Mesenchymal stem cell (in vitro differentiated cells and primary cell): Measurements from ENCODE around the gene NUP98.

Source experiments
- DNase-seq: peaks from one replicate; pipeline ENCODE4 v3.0.0-alpha.2; 2013
- H2AFZ ChIP-seq: one replicate; pipeline ENCODE4 v1.6.1; 2013; ENCODE audit warnings: low read depth, mild to moderate bottlenecking, control low read depth, inconsistent platforms, low read length, moderate library complexity
- H2AK5ac ChIP-seq: 2 replicates; pipeline ENCODE4 v1.6.1; 2013; ENCODE audit warnings: low read length, moderate library complexity, mild to moderate bottlenecking, inconsistent platforms; ENCODE audit not compliant: severe bottlenecking
- H2BK120ac ChIP-seq: one replicate; pipeline ENCODE4 v1.6.1; 2013; ENCODE audit warnings: low read depth, mild to moderate bottlenecking, inconsistent platforms, low read length, moderate library complexity
- H2BK12ac ChIP-seq, 2 experiments: one replicate each; pipeline ENCODE4 v1.6.1; 2013; ENCODE audit warnings: inconsistent platforms in 2 of 2, low read length in 2 of 2, mild to moderate bottlenecking in 2 of 2, moderate library complexity in 2 of 2, control low read depth in 1 of 2
- H2BK15ac ChIP-seq: one replicate; pipeline ENCODE4 v1.6.1; 2013; ENCODE audit warnings: mild to moderate bottlenecking, low read depth, inconsistent platforms; ENCODE audit not compliant: poor library complexity, severe bottlenecking
- H2BK5ac ChIP-seq: 2 replicates; pipeline ENCODE4 v1.6.1; 2013; ENCODE audit warnings: low read depth, mild to moderate bottlenecking, low read length, control low read depth, inconsistent platforms; ENCODE audit not compliant: poor library complexity, severe bottlenecking
- H3K14ac ChIP-seq, 2 experiments: one replicate each; pipeline ENCODE4 v1.6.1; 2013; ENCODE audit warnings: inconsistent platforms in 2 of 2, low read length in 2 of 2, control low read depth in 1 of 2, mild to moderate bottlenecking in 1 of 2, moderate library complexity in 1 of 2
- H3K18ac ChIP-seq, 2 experiments: one replicate each; pipeline ENCODE4 v1.6.1; 2013; ENCODE audit warnings: inconsistent platforms in 2 of 2, low read length in 2 of 2, control low read depth in 1 of 2, low read depth in 1 of 2, mild to moderate bottlenecking in 1 of 2
- H3K23ac ChIP-seq, 2 experiments: one replicate each; pipeline ENCODE4 v1.6.1; 2013; ENCODE audit warnings: inconsistent platforms in 2 of 2, low read length in 2 of 2, mild to moderate bottlenecking in 2 of 2, moderate library complexity in 2 of 2, control low read depth in 1 of 2
- H3K27ac ChIP-seq: 2 replicates; pipeline ENCODE4 v1.5.1; 2013; ENCODE audit warnings: mild to moderate bottlenecking, moderate library complexity, low read length, control low read depth, inconsistent platforms; ENCODE audit not compliant: poor library complexity, severe bottlenecking
- H3K27me3 ChIP-seq, 2 experiments: 2 replicates each; pipeline versions ENCODE4 v1.6.1 to v1.7.0; 2013; ENCODE audit warnings: low read length in 2 of 2, mild to moderate bottlenecking in 2 of 2, moderate library complexity in 2 of 2, control low read depth in 1 of 2, inconsistent platforms in 1 of 2; ENCODE audit not compliant: control insufficient read depth in 1 of 2, insufficient read depth in 1 of 2
- H3K36me3 ChIP-seq, 2 experiments: 2 replicates each; pipeline versions ENCODE4 v1.6.1 to v1.7.0; 2013; ENCODE audit warnings: low read length in 2 of 2, control low read depth in 1 of 2, inconsistent platforms in 1 of 2, low read depth in 1 of 2, mild to moderate bottlenecking in 1 of 2; ENCODE audit not compliant: insufficient read depth in 2 of 2, control insufficient read depth in 1 of 2
- H3K4ac ChIP-seq, 2 experiments: one replicate each; pipeline ENCODE4 v1.6.1; 2013; ENCODE audit warnings: inconsistent platforms in 2 of 2, low read length in 2 of 2, mild to moderate bottlenecking in 2 of 2, moderate library complexity in 2 of 2, control low read depth in 1 of 2, low read depth in 1 of 2
- H3K4me1 ChIP-seq: 2 replicates; pipeline ENCODE4 v1.6.1; 2013; ENCODE audit warnings: low read depth, low read length, control low read depth; ENCODE audit not compliant: control insufficient read depth, insufficient read depth
- H3K4me2 ChIP-seq: 2 replicates; pipeline ENCODE4 v1.6.1; 2013; ENCODE audit warnings: low read length, mild to moderate bottlenecking, inconsistent platforms; ENCODE audit not compliant: poor library complexity, severe bottlenecking
- H3K4me3 ChIP-seq, 2 experiments: 2 replicates each; pipeline versions ENCODE4 v1.5.1 to v1.7.0; 2013; ENCODE audit warnings: low read length in 2 of 2, mild to moderate bottlenecking in 2 of 2, control low read depth in 1 of 2, low read depth in 1 of 2; ENCODE audit not compliant: insufficient read depth in 1 of 2
- H3K79me1 ChIP-seq: replicated peaks from 2 replicates; pipeline ENCODE4 v1.6.1; 2013; ENCODE audit warnings: mild to moderate bottlenecking, control low read depth, low read length, inconsistent platforms; ENCODE audit not compliant: poor library complexity, severe bottlenecking
- H3K9ac ChIP-seq: 2 replicates; pipeline ENCODE4 v1.7.0; 2013; ENCODE audit warnings: mild to moderate bottlenecking, low read length, moderate library complexity
- H3K9me3 ChIP-seq: 2 replicates; pipeline ENCODE4 v1.7.0; 2013; ENCODE audit warnings: mild to moderate bottlenecking, low read length; ENCODE audit not compliant: control insufficient read depth
- H4K8ac ChIP-seq: one replicate; pipeline ENCODE4 v1.6.1; 2013; ENCODE audit warnings: inconsistent platforms, mild to moderate bottlenecking, low read length, moderate library complexity
- H4K91ac ChIP-seq: one replicate; pipeline ENCODE4 v1.6.1; 2013; ENCODE audit warnings: mild to moderate bottlenecking, low read length, inconsistent platforms
- WGBS: methylation state at CpG from one replicate; pipeline ENCODE4 v1.1.7; 2013; ENCODE audit warnings: mixed read lengths; 5-methylcytosine and 5-hydroxymethylcytosine counted together

The NUP98 gene

GRCh38 chr11:3823303-3823702, 25.9 kb upstream of the NUP98 start:
- H2AK5ac ChIP-seq: no peak overlapping the region
- H3K23ac ChIP-seq: peak overlapping the region in 1 of 2 experiments; percentile 40
- no peak overlapping the region for H2BK5ac ChIP-seq
- H3K4me1 ChIP-seq: peaks cover 5% of the 10 kb centered on the region
- no peak overlapping the region for H3K9ac ChIP-seq
- no peak overlapping the region for H3K4ac ChIP-seq
- DNase-seq: peak; percentile 65
- 98% methylated on average over 3 of the region's 3 CpGs for WGBS
- H2BK12ac ChIP-seq: no peak overlapping the region
- H4K8ac ChIP-seq: no peak overlapping the region
- no peak overlapping the region for H3K18ac ChIP-seq
- H3K14ac ChIP-seq: no peak overlapping the region
- no peak overlapping the region for H2BK15ac ChIP-seq
- no peaks in the 10 kb centered on the region for H3K9me3 ChIP-seq
- H2BK120ac ChIP-seq: no peak overlapping the region
- H3K36me3 ChIP-seq: peaks cover 51 to 57% of the 10 kb centered on the region in 2 experiments
- no peak overlapping the region for H4K91ac ChIP-seq
- peaks cover 16% of the 10 kb centered on the region for H3K79me1 ChIP-seq
- no peak overlapping the region for H3K4me3 ChIP-seq
- H3K4me2 ChIP-seq: no peak overlapping the region
- H3K27ac ChIP-seq: no peak overlapping the region
- no peaks in the 10 kb centered on the region for H3K27me3 ChIP-seq
- H2AFZ ChIP-seq: no peak overlapping the region

- no peak for DNase-seq
- no peak overlapping the region for H3K4me3 ChIP-seq
- no peak overlapping the region for H3K27ac ChIP-seq
- H3K9me3 ChIP-seq: no peaks in the 10 kb centered on the region
- no peak overlapping the region for H3K9ac ChIP-seq
- no peaks in the 10 kb centered on the region for H3K27me3 ChIP-seq
- H2BK15ac ChIP-seq: no peak overlapping the region
- H4K91ac ChIP-seq: no peak overlapping the region
- no peak overlapping the region for H2BK12ac ChIP-seq
- peaks cover 44 to 50% of the 10 kb centered on the region in 2 experiments for H3K36me3 ChIP-seq
- H3K14ac ChIP-seq: no peak overlapping the region
- no peak overlapping the region for H4K8ac ChIP-seq
- H2AK5ac ChIP-seq: no peak overlapping the region
- H3K23ac ChIP-seq: no peak overlapping the region
- no peak overlapping the region for H3K4ac ChIP-seq
- peaks cover 5% of the 10 kb centered on the region for H3K4me1 ChIP-seq
- no peak overlapping the region for H2BK5ac ChIP-seq
- H3K18ac ChIP-seq: no peak overlapping the region
- H3K4me2 ChIP-seq: no peak overlapping the region
- H2BK120ac ChIP-seq: no peak overlapping the region
- H2AFZ ChIP-seq: no peak overlapping the region
- WGBS: over 99% methylated on average over 6 of the region's 7 CpGs
- H3K79me1 ChIP-seq: peaks cover 12% of the 10 kb centered on the region
These were observed 25.0 kb upstream of the NUP98 start for GRCh38 chr11:3822312-3822711.

GRCh38 chr11:3820971-3821370, 23.6 kb upstream of the NUP98 start:
- H3K27me3 ChIP-seq: no peaks in the 10 kb centered on the region
- no peak overlapping the region for H3K9ac ChIP-seq
- no peak overlapping the region for H4K8ac ChIP-seq
- H3K4me1 ChIP-seq: peaks cover 5% of the 10 kb centered on the region
- no peak overlapping the region for H3K4me3 ChIP-seq
- WGBS: 98% methylated on average over 2 of the region's 2 CpGs
- no peaks in the 10 kb centered on the region for H3K9me3 ChIP-seq
- H3K23ac ChIP-seq: no peak overlapping the region
- H3K4me2 ChIP-seq: no peak overlapping the region
- no peak overlapping the region for H2AK5ac ChIP-seq
- no peak overlapping the region for H2BK15ac ChIP-seq
- no peak overlapping the region for H2BK120ac ChIP-seq
- no peak overlapping the region for H3K4ac ChIP-seq
- H2AFZ ChIP-seq: no peak overlapping the region
- H4K91ac ChIP-seq: no peak overlapping the region
- no peak overlapping the region for H2BK12ac ChIP-seq
- H2BK5ac ChIP-seq: no peak overlapping the region
- no peak overlapping the region for H3K18ac ChIP-seq
- H3K36me3 ChIP-seq: peaks cover 35 to 38% of the 10 kb centered on the region in 2 experiments
- H3K79me1 ChIP-seq: peaks cover 12% of the 10 kb centered on the region
- no peak overlapping the region for H3K27ac ChIP-seq
- no peak overlapping the region for H3K14ac ChIP-seq
- no peak for DNase-seq

- no peak overlapping the region for H3K27ac ChIP-seq
- 90% methylated on average over 10 of the region's 10 CpGs for WGBS
- H3K79me1 ChIP-seq: peaks cover 10% of the 10 kb centered on the region
- H3K36me3 ChIP-seq: peaks cover 8 to 16% of the 10 kb centered on the region in 2 experiments
- H3K4me3 ChIP-seq: no peak overlapping the region
- no peak overlapping the region for H2BK15ac ChIP-seq
- no peak overlapping the region for H2BK120ac ChIP-seq
- H3K9me3 ChIP-seq: no peaks in the 10 kb centered on the region
- H3K4ac ChIP-seq: no peak overlapping the region
- H2AFZ ChIP-seq: no peak overlapping the region
- no peak overlapping the region for H2AK5ac ChIP-seq
- H3K18ac ChIP-seq: no peak overlapping the region
- H2BK5ac ChIP-seq: no peak overlapping the region
- H4K8ac ChIP-seq: no peak overlapping the region
- no peak for DNase-seq
- H3K14ac ChIP-seq: no peak overlapping the region
- no peaks in the 10 kb centered on the region for H3K27me3 ChIP-seq
- no peak overlapping the region for H3K9ac ChIP-seq
- no peak overlapping the region for H2BK12ac ChIP-seq
- peak overlapping the region in 1 of 2 experiments; percentile 46 for H3K23ac ChIP-seq
- H3K4me1 ChIP-seq: no peaks in the 10 kb centered on the region
- H4K91ac ChIP-seq: no peak overlapping the region
- H3K4me2 ChIP-seq: no peak overlapping the region
These were observed 19.9 kb upstream of the NUP98 start for GRCh38 chr11:3817181-3817800.
